K562 (cell line): ENCODE measurements around the gene MTG2. TPM values are rescaled to one million over a fixed set of nuclear protein-coding genes. Genes with fewer than 3 reads are reported as not detected.

ENCODE experiments used
- EHMT2 ChIP-seq: fragments of 450-650 bp; IDR thresholded peaks from 2 replicates; pipeline ENCODE4 v1.6.1; 2018; ENCODE audit warnings: antibody characterized with exemption
- KDM5B ChIP-seq: fragments of 200-600 bp; sonication (generic); IDR thresholded peaks from 2 replicates; pipeline ENCODE4 v1.6.1; 2012; ENCODE audit warnings: low read depth, mild to moderate bottlenecking, moderate library complexity, low read length, control low read depth, inconsistent platforms; ENCODE audit not compliant: insufficient replicate concordance
- MYBL2 ChIP-seq, 2 experiments: fragments of 450-650 bp in 1 of 2; sonication (generic) in 1 of 2; formaldehyde crosslinking in 1 of 2; IDR thresholded peaks; 2 replicates each; pipeline versions ENCODE4 v1.6.1 to v1.8.1; 2017 to 2022; ENCODE audit warnings: borderline replicate concordance in 1 of 2, inconsistent platforms in 1 of 2, low read depth in 1 of 2, mild to moderate bottlenecking in 1 of 2, missing genetic modification reagents in 1 of 2, moderate library complexity in 1 of 2
- RBM34 ChIP-seq: fragments of 200-400 bp; formaldehyde crosslinking; IDR thresholded peaks from 2 replicates; pipeline ENCODE4 v1.6.1; 2018; ENCODE audit warnings: low read length, borderline replicate concordance; ENCODE audit not compliant: insufficient read depth
- SOX6 ChIP-seq: fragments of 450-650 bp; IDR thresholded peaks from 2 replicates; pipeline ENCODE4 v1.6.1; 2014; ENCODE audit warnings: mild to moderate bottlenecking
- ZNF764 ChIP-seq: fragments of 250-450 bp; sonication (Bioruptor Pico); IDR thresholded peaks from 2 replicates; pipeline ENCODE4 v1.4.0; 2020; ENCODE audit warnings: low read depth, mild to moderate bottlenecking, moderate library complexity
- ZNF79 ChIP-seq: fragments of 250-450 bp; sonication (Bioruptor Pico); IDR thresholded peaks from 2 replicates; pipeline ENCODE4 v1.4.0; 2020; ENCODE audit warnings: low read depth, mild to moderate bottlenecking, moderate library complexity
- polyA plus RNA-seq, 8 experiments: library from polyadenylated mRNA; depleted of rRNA in 4 of 8; stranded (reverse) in 5 of 8; unstranded in 3 of 8; fragments of >200 nt; fragmentation: Nextera tagmentation in 2 of 8; fragmentation: Illumina TruSeq in 1 of 8; extraction: Ambion mirVana in 2 of 8; extraction: Trizol in 1 of 8; gene quantifications; 2 replicates each; pipeline versions ENCODE4 v1.2.1 to v1.2.3, GENCODE V29; 2011 to 2014; ENCODE audit warnings: inconsistent platforms in 1 of 8, missing spikeins in 1 of 8
- total RNA-seq, 7 experiments: library from RNA; depleted of rRNA in 6 of 7; stranded (reverse); fragments of >200 nt in 6 of 7; fragmentation: Illumina TruSeq in 2 of 7; extraction: Trizol in 2 of 7; gene quantifications; 2 replicates each; pipeline versions ENCODE4 v1.2.1 to v1.2.3, GENCODE V29; 2011 to 2021; ENCODE audit warnings: low replicate concordance in 1 of 7
- TF ChIP-seq, protein P1 (sequence below): fragments of 450-650 bp; formaldehyde crosslinking; IDR thresholded peaks from 2 replicates; pipeline ENCODE4 v1.4.0; 2022; ENCODE audit warnings: mild to moderate bottlenecking, moderate library complexity
- TF ChIP-seq, protein P2 (sequence below): fragments of 250-450 bp; sonication (Bioruptor Pico); IDR thresholded peaks from 2 replicates; pipeline ENCODE4 v1.8.0; 2022; ENCODE audit warnings: moderate library complexity, mild to moderate bottlenecking, inconsistent platforms
- TF ChIP-seq, protein P3 (sequence below): fragments of 250-450 bp; sonication (Bioruptor Pico); IDR thresholded peaks from 2 replicates; pipeline ENCODE4 v1.5.0; 2021
- TF ChIP-seq, protein P4 (sequence below): sonication (generic); formaldehyde crosslinking; IDR thresholded peaks from 2 replicates; pipeline ENCODE4 v1.8.0; 2023; ENCODE audit warnings: missing genetic modification reagents, mild to moderate bottlenecking, borderline replicate concordance

MTG2 gene
- total and polyA plus RNA-seq, 9 of the 15 experiments (the other 6 are each of a cell fraction or from before 2014, with no cell fraction given) = 8.7 to 67.5 (median 44.5) TPM

DNA sequence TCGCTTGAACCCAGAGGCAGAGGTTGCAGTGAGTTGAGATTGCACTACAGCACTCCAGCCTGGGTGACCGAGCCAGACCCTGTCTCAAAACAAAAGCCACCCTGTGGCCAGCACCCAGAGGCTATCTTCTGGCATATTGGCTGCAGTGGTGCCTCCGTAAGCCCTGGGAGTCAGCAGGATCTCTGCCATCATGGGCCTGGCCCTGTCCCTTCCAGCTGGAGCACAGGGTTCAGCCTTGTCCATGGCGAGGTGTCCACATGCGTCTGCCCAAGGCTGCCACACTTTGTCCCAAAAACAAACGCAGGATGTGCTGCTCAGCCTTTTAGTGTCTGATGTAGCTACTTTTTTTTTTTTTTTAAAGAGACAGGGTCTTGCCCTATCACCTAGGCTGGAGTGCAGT is 15.4 kb upstream of the MTG2 start (continued):
- TF ChIP-seq, protein P1, sequence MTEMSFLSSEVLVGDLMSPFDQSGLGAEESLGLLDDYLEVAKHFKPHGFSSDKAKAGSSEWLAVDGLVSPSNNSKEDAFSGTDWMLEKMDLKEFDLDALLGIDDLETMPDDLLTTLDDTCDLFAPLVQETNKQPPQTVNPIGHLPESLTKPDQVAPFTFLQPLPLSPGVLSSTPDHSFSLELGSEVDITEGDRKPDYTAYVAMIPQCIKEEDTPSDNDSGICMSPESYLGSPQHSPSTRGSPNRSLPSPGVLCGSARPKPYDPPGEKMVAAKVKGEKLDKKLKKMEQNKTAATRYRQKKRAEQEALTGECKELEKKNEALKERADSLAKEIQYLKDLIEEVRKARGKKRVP (CRISPR knock-in tag) = no peak
- no peak for TF ChIP-seq SOX6
- no peak for TF ChIP-seq ZNF79 (CRISPR knock-in tag)
- TF ChIP-seq, protein P2, sequence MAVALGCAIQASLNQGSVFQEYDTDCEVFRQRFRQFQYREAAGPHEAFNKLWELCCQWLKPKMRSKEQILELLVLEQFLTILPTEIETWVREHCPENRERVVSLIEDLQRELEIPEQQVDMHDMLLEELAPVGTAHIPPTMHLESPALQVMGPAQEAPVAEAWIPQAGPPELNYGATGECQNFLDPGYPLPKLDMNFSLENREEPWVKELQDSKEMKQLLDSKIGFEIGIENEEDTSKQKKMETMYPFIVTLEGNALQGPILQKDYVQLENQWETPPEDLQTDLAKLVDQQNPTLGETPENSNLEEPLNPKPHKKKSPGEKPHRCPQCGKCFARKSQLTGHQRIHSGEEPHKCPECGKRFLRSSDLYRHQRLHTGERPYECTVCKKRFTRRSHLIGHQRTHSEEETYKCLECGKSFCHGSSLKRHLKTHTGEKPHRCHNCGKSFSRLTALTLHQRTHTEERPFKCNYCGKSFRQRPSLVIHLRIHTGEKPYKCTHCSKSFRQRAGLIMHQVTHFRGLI (CRISPR knock-in tag) = no peak
- no peak for TF ChIP-seq ZNF764 (CRISPR knock-in tag)
- TF ChIP-seq, protein P3, sequence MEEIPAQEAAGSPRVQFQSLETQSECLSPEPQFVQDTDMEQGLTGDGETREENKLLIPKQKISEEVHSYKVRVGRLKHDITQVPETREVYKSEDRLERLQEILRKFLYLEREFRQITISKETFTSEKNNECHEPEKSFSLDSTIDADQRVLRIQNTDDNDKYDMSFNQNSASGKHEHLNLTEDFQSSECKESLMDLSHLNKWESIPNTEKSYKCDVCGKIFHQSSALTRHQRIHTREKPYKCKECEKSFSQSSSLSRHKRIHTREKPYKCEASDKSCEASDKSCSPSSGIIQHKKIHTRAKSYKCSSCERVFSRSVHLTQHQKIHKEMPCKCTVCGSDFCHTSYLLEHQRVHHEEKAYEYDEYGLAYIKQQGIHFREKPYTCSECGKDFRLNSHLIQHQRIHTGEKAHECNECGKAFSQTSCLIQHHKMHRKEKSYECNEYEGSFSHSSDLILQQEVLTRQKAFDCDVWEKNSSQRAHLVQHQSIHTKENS (CRISPR knock-in tag) = no peak
- no peak for TF ChIP-seq RBM34
- TF ChIP-seq KDM5B = no peak
- TF ChIP-seq EHMT2 = no peak
- TF ChIP-seq, protein P4, sequence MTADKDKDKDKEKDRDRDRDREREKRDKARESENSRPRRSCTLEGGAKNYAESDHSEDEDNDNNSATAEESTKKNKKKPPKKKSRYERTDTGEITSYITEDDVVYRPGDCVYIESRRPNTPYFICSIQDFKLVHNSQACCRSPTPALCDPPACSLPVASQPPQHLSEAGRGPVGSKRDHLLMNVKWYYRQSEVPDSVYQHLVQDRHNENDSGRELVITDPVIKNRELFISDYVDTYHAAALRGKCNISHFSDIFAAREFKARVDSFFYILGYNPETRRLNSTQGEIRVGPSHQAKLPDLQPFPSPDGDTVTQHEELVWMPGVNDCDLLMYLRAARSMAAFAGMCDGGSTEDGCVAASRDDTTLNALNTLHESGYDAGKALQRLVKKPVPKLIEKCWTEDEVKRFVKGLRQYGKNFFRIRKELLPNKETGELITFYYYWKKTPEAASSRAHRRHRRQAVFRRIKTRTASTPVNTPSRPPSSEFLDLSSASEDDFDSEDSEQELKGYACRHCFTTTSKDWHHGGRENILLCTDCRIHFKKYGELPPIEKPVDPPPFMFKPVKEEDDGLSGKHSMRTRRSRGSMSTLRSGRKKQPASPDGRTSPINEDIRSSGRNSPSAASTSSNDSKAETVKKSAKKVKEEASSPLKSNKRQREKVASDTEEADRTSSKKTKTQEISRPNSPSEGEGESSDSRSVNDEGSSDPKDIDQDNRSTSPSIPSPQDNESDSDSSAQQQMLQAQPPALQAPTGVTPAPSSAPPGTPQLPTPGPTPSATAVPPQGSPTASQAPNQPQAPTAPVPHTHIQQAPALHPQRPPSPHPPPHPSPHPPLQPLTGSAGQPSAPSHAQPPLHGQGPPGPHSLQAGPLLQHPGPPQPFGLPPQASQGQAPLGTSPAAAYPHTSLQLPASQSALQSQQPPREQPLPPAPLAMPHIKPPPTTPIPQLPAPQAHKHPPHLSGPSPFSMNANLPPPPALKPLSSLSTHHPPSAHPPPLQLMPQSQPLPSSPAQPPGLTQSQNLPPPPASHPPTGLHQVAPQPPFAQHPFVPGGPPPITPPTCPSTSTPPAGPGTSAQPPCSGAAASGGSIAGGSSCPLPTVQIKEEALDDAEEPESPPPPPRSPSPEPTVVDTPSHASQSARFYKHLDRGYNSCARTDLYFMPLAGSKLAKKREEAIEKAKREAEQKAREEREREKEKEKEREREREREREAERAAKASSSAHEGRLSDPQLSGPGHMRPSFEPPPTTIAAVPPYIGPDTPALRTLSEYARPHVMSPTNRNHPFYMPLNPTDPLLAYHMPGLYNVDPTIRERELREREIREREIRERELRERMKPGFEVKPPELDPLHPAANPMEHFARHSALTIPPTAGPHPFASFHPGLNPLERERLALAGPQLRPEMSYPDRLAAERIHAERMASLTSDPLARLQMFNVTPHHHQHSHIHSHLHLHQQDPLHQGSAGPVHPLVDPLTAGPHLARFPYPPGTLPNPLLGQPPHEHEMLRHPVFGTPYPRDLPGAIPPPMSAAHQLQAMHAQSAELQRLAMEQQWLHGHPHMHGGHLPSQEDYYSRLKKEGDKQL (CRISPR knock-in tag) = no peak
- no peak for TF ChIP-seq MYBL2 (IDR thresholded peaks at IDR 0.05; ENCODE audit: low read depth)
- no peak for TF ChIP-seq MYBL2 (CRISPR knock-in tag; IDR thresholded peaks at IDR 0.05; ENCODE audit: borderline replicate concordance)
